ENCODE measurements around the gene MOCS3. TPM values are rescaled to one million over a fixed set of nuclear protein-coding genes. Genes with fewer than 3 reads are reported as not detected.

The MOCS3 gene
- total RNA-seq, 1 donor from 2014 or later = 5.5 TPM

DNA sequence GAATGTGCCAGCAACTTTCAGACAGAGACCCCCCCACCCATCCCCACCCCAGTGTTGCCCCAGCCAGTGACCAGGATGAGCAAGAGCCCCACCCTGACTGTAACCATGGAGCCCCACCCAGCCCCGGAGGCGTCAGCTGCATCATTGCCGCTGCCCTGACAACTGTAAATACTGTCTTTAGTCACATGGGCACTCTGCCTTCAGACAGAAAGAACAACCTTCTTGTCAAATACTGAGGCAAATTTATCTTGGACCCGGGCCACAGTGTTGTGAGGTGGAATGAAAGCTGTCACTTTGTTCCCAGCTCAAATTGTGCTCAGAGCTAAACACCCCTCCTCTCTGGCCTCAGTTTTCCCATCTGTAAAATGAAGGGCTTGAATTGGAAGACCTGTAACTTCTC, 23.7 kb downstream of the MOCS3 start:
- peak overlapping the region; percentile 77 for H3K27ac Mint-ChIP-seq (ENCODE audit: unreplicated experiment)
- peaks cover 5% of the 10 kb centered on the region for H3K27me3 Mint-ChIP-seq (ENCODE audit: unreplicated experiment)
- peaks cover 23% of the 10 kb centered on the region for H3K4me1 Mint-ChIP-seq (ENCODE audit: unreplicated experiment)
- TF ChIP-seq, protein P1, sequence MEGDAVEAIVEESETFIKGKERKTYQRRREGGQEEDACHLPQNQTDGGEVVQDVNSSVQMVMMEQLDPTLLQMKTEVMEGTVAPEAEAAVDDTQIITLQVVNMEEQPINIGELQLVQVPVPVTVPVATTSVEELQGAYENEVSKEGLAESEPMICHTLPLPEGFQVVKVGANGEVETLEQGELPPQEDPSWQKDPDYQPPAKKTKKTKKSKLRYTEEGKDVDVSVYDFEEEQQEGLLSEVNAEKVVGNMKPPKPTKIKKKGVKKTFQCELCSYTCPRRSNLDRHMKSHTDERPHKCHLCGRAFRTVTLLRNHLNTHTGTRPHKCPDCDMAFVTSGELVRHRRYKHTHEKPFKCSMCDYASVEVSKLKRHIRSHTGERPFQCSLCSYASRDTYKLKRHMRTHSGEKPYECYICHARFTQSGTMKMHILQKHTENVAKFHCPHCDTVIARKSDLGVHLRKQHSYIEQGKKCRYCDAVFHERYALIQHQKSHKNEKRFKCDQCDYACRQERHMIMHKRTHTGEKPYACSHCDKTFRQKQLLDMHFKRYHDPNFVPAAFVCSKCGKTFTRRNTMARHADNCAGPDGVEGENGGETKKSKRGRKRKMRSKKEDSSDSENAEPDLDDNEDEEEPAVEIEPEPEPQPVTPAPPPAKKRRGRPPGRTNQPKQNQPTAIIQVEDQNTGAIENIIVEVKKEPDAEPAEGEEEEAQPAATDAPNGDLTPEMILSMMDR (IDR thresholded peaks at IDR 0.05) = no peak
- DNase-seq (ENCODE audit: extremely low spot score, unreplicated experiment) = no peak
- no peaks in the 10 kb centered on the region for H3K9me3 Mint-ChIP-seq (ENCODE audit: unreplicated experiment)
- H3K4me3 Mint-ChIP-seq (ENCODE audit: unreplicated experiment) = no peak overlapping the region
- no peaks in the 10 kb centered on the region for H3K36me3 Mint-ChIP-seq (ENCODE audit: unreplicated experiment)

DNA sequence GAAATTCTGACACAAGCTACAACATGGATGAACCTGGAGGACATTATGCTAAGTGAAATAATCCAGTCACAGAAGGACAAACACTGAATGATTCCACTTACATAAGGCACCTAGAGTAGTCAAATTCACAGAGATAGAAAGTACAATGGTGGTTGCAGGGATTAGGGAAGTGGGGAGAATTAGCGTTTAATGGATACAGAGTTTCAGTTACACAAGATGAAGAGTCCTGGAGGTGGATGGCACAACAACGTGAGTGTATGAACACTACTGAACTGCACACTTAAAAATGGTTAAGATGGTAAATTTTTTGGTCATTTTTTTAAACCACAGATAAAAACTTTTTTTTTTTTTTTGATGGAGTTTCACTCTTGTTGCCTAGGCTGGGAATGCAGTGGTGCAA, 24.7 kb downstream of the MOCS3 start:
- Mint-ChIP-seq H3K4me1 (ENCODE audit: unreplicated experiment) (peaks cover 23% of the 10 kb centered on the region), H3K36me3 (ENCODE audit: unreplicated experiment) (no peaks in the 10 kb centered on the region), H3K9me3 (ENCODE audit: unreplicated experiment) (no peaks in the 10 kb centered on the region), H3K27ac (ENCODE audit: unreplicated experiment) (no peak overlapping the region), H3K27me3 (ENCODE audit: unreplicated experiment) (peaks cover 5% of the 10 kb centered on the region), H3K4me3 (ENCODE audit: unreplicated experiment) (no peak overlapping the region)
- no peak for DNase-seq (ENCODE audit: extremely low spot score, unreplicated experiment)
- TF ChIP-seq, protein P1 (IDR thresholded peaks at IDR 0.05) = no peak

DNA sequence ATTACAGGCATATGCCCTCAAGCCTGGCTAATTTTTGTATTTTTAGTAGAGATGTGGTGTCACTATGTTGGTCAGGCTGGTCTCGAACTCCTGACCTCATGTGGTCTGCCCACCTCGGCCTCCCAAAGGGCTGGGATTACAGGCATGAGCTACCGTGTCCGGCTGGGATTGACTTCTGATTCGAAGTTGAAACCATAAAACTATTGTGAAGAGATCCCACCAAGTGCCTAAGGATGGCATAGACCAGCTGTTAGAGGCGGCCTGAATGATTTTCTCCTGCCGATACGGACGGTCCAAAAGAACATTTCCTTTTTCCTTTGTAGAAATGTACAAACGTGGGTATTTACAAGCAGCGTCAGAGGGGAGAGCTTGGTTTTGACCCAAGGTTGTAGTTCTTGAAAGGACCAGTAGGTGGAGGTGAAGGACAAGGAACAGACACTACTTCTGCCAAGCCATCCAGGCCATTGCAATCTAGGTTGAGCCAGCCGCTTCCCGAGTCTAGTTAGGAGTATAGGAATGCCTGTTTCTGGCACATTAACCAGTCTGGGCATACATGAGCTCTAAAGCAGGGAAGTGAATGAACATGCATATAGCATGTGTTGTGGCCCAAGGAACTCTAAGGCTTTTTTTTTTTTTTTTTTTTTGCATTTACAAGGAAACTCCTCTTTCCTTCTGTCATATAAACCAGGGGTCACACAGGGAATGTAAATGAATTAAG, 29.0 kb downstream of the MOCS3 start:
- Mint-ChIP-seq H3K4me3 (ENCODE audit: unreplicated experiment) (no peak overlapping the region), H3K36me3 (ENCODE audit: unreplicated experiment) (no peaks in the 10 kb centered on the region), H3K9me3 (ENCODE audit: unreplicated experiment) (no peaks in the 10 kb centered on the region), H3K4me1 (ENCODE audit: unreplicated experiment) (peaks cover 8% of the 10 kb centered on the region), H3K27me3 (ENCODE audit: unreplicated experiment) (peaks cover 5% of the 10 kb centered on the region), H3K27ac (ENCODE audit: unreplicated experiment) (no peak overlapping the region)
- TF ChIP-seq, protein P1 (IDR thresholded peaks at IDR 0.05) = peak; percentile 86
- DNase-seq (ENCODE audit: extremely low spot score, unreplicated experiment) = peak; percentile 90

DNA sequence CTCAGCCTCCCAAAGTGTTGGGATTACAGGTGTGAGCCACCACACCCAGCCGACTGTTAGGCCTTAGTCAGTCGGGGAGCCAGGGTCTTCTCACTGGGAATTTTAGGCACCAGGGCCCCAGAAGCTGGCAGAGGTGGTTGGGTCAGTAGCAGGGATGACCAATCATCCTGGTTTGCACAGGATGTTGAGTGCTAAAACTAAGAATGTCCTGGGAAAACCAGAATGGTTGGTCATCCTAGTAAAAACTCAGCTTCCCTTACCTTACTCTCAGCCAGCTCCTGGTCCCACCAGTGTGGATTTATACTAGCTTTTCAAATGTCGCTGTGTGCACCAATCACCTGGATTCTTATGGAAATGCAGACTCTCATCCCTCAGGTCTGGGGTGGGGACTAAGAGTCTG, 32.5 kb downstream of the MOCS3 start:
- DNase-seq (ENCODE audit: extremely low spot score, unreplicated experiment) = no peak
- Mint-ChIP-seq H3K27ac (ENCODE audit: unreplicated experiment) (no peak overlapping the region), H3K36me3 (ENCODE audit: unreplicated experiment) (no peaks in the 10 kb centered on the region)

DNA sequence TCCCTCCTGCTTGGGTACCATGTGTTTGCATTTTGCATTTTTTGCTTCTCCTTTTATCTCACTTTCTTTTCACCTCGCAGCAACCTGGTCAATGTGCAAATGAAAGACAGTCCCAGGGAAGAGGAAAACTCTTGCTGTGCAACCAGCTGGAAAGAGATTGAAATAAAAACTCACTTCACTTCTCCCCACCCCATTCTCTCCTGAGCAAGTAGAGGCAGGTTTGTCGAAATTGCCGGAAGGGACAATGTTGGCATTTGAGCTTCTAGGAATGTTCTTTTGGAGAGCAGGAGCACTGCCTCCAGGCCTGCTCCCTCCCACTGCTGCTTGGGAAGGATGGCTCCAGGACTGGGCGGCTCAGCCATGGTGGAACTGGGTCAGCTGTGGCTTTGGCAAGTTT, 33.7 kb downstream of the MOCS3 start:
- no peaks in the 10 kb centered on the region for H3K36me3 Mint-ChIP-seq (ENCODE audit: unreplicated experiment)
- no peaks in the 10 kb centered on the region for H3K9me3 Mint-ChIP-seq (ENCODE audit: unreplicated experiment)
- peaks cover 7% of the 10 kb centered on the region for H3K27me3 Mint-ChIP-seq (ENCODE audit: unreplicated experiment)
- no peak overlapping the region for H3K4me3 Mint-ChIP-seq (ENCODE audit: unreplicated experiment)
- no peak overlapping the region for H3K27ac Mint-ChIP-seq (ENCODE audit: unreplicated experiment)
- H3K4me1 Mint-ChIP-seq (ENCODE audit: unreplicated experiment) = peaks cover 9% of the 10 kb centered on the region
- TF ChIP-seq, protein P1 (IDR thresholded peaks at IDR 0.05) = no peak
- DNase-seq (ENCODE audit: extremely low spot score, unreplicated experiment) = no peak

More for the DNA sequence above, 32.5 kb downstream of the MOCS3 start:
- Mint-ChIP-seq H3K4me3 (ENCODE audit: unreplicated experiment) (no peak overlapping the region), H3K4me1 (ENCODE audit: unreplicated experiment) (peaks cover 9% of the 10 kb centered on the region), H3K27me3 (ENCODE audit: unreplicated experiment) (peaks cover 5% of the 10 kb centered on the region), H3K9me3 (ENCODE audit: unreplicated experiment) (no peaks in the 10 kb centered on the region)
- TF ChIP-seq, protein P1 (IDR thresholded peaks at IDR 0.05) = no peak
